ENCODE measurements around the gene SLC30A1. TPM values are rescaled to one million over a fixed set of nuclear protein-coding genes. Genes with fewer than 3 reads are reported as not detected.
"Not testable (repeated sequence)": the region's sequence is repeated elsewhere in the genome, so short reads cannot be mapped to it uniquely, and the experiment has no call there.

Gene SLC30A1, protein sequence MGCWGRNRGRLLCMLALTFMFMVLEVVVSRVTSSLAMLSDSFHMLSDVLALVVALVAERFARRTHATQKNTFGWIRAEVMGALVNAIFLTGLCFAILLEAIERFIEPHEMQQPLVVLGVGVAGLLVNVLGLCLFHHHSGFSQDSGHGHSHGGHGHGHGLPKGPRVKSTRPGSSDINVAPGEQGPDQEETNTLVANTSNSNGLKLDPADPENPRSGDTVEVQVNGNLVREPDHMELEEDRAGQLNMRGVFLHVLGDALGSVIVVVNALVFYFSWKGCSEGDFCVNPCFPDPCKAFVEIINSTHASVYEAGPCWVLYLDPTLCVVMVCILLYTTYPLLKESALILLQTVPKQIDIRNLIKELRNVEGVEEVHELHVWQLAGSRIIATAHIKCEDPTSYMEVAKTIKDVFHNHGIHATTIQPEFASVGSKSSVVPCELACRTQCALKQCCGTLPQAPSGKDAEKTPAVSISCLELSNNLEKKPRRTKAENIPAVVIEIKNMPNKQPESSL
- total RNA-seq (ENCODE audit: low replicate concordance) = 4.8 and 7.1 TPM in 2 replicates

DNA sequence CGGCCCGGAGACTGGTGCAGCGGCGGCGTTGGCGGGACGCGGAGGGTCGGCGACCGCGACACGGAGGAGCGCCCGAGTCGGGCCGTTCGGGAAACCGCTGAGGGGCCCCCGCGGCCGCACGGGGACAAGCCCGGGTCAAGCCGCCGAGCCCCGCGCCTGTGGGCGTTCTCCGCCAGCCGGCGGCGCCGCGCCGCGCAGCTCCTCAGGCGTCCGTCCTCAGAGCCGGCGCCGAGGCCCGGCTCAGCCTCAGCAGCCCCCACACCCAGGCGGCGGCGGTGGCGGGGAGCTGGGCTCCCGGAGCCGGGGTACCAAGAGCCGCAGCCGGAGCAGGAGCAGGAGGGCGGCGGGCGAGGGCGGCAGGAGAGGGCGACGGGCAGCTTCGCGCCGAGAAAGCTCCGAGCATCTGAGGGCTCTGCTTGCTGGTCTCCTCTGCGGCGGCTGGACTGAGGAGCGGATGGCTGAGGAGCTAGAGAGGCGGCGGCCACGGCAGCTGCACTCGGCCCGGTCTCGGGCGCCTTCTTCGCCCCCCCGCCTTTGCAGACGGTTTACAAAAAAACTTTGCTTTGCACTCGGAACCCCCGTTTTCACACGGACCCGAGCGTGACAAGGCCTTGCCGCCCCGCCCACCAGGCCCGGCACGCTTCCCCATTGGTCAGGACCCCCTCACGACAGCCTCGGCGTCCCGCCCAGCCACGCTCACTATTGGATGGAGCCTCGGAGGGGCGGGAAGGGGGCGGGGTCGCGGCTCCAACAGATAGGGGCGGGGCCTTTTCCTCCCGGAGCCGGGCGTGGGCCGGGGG lies at the start of gene SLC30A1:
Gene SLC30A1 (minus strand): TSS at position 522 of the 800 bp plus-strand sequence. CDS start 549 bp downstream, outside the sequence.
- Mint-ChIP-seq H3K36me3 (peaks cover 2% of the 10 kb centered on the region), H3K4me3 (peak within 1 kb of the TSS; percentile 96), H3K27ac (peak within 1 kb of the TSS; percentile 76), H3K9me3 (no peaks in the 10 kb centered on the region), H3K4me1 (peaks cover 34% of the 10 kb centered on the region), H3K27me3 (ENCODE audit: insufficient read depth, low read depth) (peaks cover 10% of the 10 kb centered on the region)
- Histone ChIP-seq H3K4me1 (peaks cover 32% of the 10 kb centered on the region), H3K36me3 (no peaks in the 10 kb centered on the region), H2AFZ (replicated peaks) (peak within 1 kb of the TSS; percentile 78), H3F3A (ENCODE audit: low read depth) (peaks cover 17% of the 10 kb centered on the region), H3K9me3 (ENCODE audit: low read depth) (no peaks in the 10 kb centered on the region), H3K4me3 (peak within 1 kb of the TSS; percentile 64), H3K79me2 (ENCODE audit: low read depth) (peaks cover 27% of the 10 kb centered on the region), H3K9ac (no peak within 1 kb of the TSS), H4K20me1 (ENCODE audit: low read depth) (peaks cover 7% of the 10 kb centered on the region), H3K27me3 (no peaks in the 10 kb centered on the region), H3K4me2 (peak within 1 kb of the TSS; percentile 99), H3K27ac (no peak within 1 kb of the TSS)
- TF ChIP-seq EZH2phosphoT487 (IDR thresholded peaks at IDR 0.05) (no peak), EZH2 (IDR thresholded peaks at IDR 0.05) (no peak)
- TF ChIP-seq, protein P1, sequence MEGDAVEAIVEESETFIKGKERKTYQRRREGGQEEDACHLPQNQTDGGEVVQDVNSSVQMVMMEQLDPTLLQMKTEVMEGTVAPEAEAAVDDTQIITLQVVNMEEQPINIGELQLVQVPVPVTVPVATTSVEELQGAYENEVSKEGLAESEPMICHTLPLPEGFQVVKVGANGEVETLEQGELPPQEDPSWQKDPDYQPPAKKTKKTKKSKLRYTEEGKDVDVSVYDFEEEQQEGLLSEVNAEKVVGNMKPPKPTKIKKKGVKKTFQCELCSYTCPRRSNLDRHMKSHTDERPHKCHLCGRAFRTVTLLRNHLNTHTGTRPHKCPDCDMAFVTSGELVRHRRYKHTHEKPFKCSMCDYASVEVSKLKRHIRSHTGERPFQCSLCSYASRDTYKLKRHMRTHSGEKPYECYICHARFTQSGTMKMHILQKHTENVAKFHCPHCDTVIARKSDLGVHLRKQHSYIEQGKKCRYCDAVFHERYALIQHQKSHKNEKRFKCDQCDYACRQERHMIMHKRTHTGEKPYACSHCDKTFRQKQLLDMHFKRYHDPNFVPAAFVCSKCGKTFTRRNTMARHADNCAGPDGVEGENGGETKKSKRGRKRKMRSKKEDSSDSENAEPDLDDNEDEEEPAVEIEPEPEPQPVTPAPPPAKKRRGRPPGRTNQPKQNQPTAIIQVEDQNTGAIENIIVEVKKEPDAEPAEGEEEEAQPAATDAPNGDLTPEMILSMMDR (IDR thresholded peaks at IDR 0.05) = no peak
- peak; percentile 99 for DNase-seq (ENCODE audit: low spot score)

DNA sequence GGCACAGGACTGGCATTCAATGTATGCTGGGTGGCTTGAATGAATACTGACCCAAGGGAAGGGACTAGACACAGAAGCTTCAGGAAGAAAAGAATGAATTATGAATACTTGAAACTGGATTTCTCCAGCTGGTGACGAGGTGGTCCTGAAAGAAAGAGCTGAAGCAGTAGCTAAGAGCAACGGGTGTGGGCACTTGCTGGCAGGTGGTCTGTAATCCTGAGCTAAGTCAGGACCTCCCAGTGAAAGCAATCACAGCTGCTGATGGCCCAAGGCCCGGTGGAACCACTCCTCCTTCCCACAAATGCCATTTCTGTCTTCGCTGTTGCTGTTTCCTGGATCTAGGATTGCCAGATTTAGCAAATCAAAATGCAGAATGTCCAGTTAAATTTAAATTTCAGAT lies 49.5 kb upstream of the SLC30A1 start:
- Histone ChIP-seq H3F3A (ENCODE audit: low read depth) (peaks cover 7% of the 10 kb centered on the region), H3K4me2 (peak overlapping the region; percentile 24), H3K36me3 (no peaks in the 10 kb centered on the region), H3K4me3 (no peak overlapping the region), H3K4me1 (peaks cover 17% of the 10 kb centered on the region), H4K20me1 (ENCODE audit: low read depth) (no peaks in the 10 kb centered on the region), H2AFZ (replicated peaks) (no peak overlapping the region), H3K79me2 (ENCODE audit: low read depth) (no peaks in the 10 kb centered on the region), H3K27ac (no peak overlapping the region), H3K9ac (no peak overlapping the region), H3K27me3 (no peaks in the 10 kb centered on the region), H3K9me3 (ENCODE audit: low read depth) (no peaks in the 10 kb centered on the region)
- peaks cover 15% of the 10 kb centered on the region for H3K27me3 Mint-ChIP-seq (ENCODE audit: insufficient read depth, low read depth)
- TF ChIP-seq, protein P1 (IDR thresholded peaks at IDR 0.05) = no peak
- no peak for TF ChIP-seq EZH2phosphoT487 (IDR thresholded peaks at IDR 0.05)
- no peak for TF ChIP-seq EZH2 (IDR thresholded peaks at IDR 0.05)
- H3K4me3 Mint-ChIP-seq = no peak overlapping the region
- H3K36me3 Mint-ChIP-seq = no peaks in the 10 kb centered on the region
- peaks cover 9% of the 10 kb centered on the region for H3K4me1 Mint-ChIP-seq
- peak; percentile 65 for DNase-seq (ENCODE audit: low spot score)
- H3K27ac Mint-ChIP-seq = no peak overlapping the region
- H3K9me3 Mint-ChIP-seq = no peaks in the 10 kb centered on the region

DNA sequence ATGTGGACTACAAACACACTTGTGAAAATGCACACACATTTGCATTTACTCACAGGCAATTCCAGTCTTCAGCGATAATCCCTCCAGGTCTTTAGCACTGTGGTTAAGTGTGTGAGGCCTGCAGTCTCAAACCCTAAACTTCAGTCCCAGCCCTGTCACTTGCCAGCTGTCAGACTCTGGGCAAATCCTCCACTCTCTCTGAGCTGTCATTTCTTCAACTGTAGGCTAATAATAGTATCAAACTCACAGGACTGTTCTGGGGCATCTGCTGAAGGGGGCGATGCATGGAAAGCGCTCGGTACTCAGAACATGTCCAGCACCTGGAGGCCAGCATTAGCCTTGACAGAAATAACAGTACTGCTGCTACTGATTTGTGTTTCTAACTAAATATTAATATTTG lies 48.3 kb upstream of the SLC30A1 start:
- no peak overlapping the region for H3K4me3 Mint-ChIP-seq
- no peaks in the 10 kb centered on the region for H3K36me3 Mint-ChIP-seq
- Histone ChIP-seq H3K27me3 (no peaks in the 10 kb centered on the region), H3K79me2 (ENCODE audit: low read depth) (no peaks in the 10 kb centered on the region), H3K9me3 (ENCODE audit: low read depth) (no peaks in the 10 kb centered on the region), H3F3A (ENCODE audit: low read depth) (peaks cover 7% of the 10 kb centered on the region), H2AFZ (replicated peaks) (peak overlapping the region; percentile 24), H3K9ac (no peak overlapping the region), H3K27ac (no peak overlapping the region), H4K20me1 (ENCODE audit: low read depth) (no peaks in the 10 kb centered on the region), H3K36me3 (no peaks in the 10 kb centered on the region), H3K4me1 (peaks cover 17% of the 10 kb centered on the region), H3K4me3 (no peak overlapping the region), H3K4me2 (no peak overlapping the region)
- H3K9me3 Mint-ChIP-seq = no peaks in the 10 kb centered on the region
- peaks cover 7% of the 10 kb centered on the region for H3K4me1 Mint-ChIP-seq
- no peak for DNase-seq (ENCODE audit: low spot score)
- peaks cover 13% of the 10 kb centered on the region for H3K27me3 Mint-ChIP-seq (ENCODE audit: insufficient read depth, low read depth)
- H3K27ac Mint-ChIP-seq = no peak overlapping the region
- no peak for TF ChIP-seq EZH2phosphoT487 (IDR thresholded peaks at IDR 0.05)
- no peak for TF ChIP-seq EZH2 (IDR thresholded peaks at IDR 0.05)
- TF ChIP-seq, protein P1 (IDR thresholded peaks at IDR 0.05) = no peak

DNA sequence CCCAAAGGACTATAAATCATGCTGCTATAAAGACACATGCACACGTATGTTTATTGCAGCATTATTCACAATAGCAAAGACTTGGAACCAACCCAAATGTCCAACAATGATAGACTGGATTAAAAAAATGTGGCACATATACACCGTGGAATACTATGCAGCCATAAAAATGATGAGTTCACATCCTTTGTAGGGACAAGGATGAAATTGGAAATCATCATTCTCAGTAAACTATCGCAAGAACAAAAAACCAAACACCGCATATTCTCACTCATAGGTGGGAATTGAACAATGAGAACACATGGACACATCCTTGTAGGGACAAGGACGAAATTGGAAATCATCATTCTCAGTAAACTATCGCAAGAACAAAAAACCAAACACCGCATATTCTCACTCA lies 46.9 kb upstream of the SLC30A1 start:
- not testable (repeated sequence) for H3K36me3 ChIP-seq; H3K4me3 Mint-ChIP-seq; H3K9me3 Mint-ChIP-seq; H3K79me2 ChIP-seq (ENCODE audit: low read depth); H3K36me3 Mint-ChIP-seq; H3K9me3 ChIP-seq (ENCODE audit: low read depth); H3K27ac ChIP-seq; H3K4me1 Mint-ChIP-seq; H3K27ac Mint-ChIP-seq; H3K4me3 ChIP-seq; H2AFZ ChIP-seq (replicated peaks); H3F3A ChIP-seq (ENCODE audit: low read depth); H4K20me1 ChIP-seq (ENCODE audit: low read depth); H3K9ac ChIP-seq; H3K27me3 ChIP-seq; H3K4me2 ChIP-seq; DNase-seq (ENCODE audit: low spot score)
- peaks cover 17% of the 10 kb centered on the region for H3K4me1 ChIP-seq
- peaks cover 12% of the 10 kb centered on the region for H3K27me3 Mint-ChIP-seq (ENCODE audit: insufficient read depth, low read depth)
